ENCODE data around the gene KLHL15.
"Not testable (repeated sequence)": the region's sequence is repeated elsewhere in the genome, so short reads cannot be mapped to it uniquely, and the experiment has no call there.

KLHL15 gene

DNA sequence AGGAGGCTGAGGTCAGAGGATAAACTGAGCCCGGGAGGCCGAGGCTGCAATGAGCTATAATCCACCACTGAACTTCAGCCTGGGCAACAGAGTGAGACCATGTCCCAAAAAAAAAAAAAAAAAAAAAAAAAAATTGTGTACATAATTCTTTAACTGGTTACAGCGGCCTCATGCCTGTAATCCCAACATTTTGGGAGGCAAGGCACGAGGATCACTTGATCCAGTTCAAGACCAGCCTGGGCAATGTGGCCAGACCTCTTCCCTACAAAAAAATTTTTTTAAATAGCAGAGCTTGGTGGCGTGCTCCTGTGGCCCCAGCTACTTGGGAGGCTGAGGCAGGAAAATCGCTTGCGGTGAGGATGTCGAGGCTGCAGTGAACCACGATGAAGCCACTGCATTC lies 9.3 kb downstream of the KLHL15 start:
- no peak for DNase-seq (ENCODE audit: low read depth, low spot score)

DNA sequence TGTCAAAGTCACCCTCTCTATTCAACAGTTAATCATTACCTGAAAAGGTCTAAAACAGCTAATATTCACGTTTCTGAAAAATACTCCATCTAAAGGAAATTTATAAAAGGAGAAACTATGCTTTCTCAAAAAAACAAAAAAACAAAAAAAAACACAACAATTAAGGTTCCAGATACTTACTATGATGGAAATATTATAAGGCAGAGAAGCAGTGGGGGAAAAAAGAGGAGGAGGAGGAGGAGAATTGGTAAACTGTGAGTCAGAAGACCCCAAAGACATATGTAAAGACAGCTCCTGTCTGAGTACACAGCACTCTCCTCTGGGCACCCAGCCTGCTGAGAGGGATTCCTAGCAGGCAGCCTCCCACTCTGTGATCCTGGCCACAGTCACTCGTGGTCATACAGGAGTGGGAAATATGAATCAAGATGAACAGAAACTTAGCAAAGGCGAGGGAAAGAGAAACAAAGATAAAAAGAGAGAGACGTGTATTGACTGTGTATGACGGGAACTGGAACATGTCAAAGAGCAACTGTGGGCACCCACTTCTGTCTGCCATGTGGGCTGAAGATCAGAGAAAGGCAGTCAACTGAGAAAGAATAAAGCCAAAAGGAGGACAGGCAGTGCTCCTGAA lies 12.5 kb downstream of the KLHL15 start:
- peak; percentile 5 for DNase-seq (ENCODE audit: low read depth, low spot score)

DNA sequence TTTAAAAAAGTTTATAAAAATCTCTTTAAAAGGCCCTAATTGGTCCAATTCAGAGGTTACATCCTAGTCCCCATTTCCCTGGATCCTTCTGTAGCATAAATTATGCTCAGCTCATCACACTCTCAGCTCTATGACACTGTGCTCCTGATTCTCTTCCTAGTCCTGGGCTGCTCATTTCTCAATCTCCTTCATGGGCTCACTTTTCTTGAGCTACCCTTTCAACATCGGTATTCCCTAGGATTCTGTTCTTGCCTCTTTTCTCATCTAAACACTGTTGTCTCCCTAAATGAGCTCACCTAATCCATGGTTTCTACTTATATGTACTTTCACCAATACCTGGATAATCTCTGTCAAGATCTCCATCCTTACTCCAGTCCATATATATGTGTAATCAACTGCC lies 14.7 kb downstream of the KLHL15 start:
- DNase-seq (ENCODE audit: low read depth, low spot score), result no peak

DNA sequence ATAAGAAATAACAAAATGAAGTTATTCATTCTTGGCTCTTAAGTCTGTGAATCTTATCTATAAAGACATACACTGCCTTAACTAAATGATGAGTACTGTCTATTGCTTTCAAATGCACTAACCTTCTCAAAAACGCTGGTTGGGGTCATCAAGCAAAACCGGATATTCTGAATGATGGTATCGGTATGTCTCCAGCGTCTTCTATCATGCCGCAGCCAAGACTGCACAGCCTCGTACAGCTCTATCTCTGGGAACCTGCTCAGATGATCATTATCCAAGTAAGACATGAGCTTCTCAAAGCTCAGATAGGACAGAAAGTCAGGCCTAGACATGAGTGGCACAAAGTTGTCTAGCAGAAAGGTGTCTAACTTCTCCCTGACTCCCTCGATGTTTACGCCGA lies 21.1 kb downstream of the KLHL15 start:
- DNase-seq (ENCODE audit: low read depth, low spot score), result no peak

DNA sequence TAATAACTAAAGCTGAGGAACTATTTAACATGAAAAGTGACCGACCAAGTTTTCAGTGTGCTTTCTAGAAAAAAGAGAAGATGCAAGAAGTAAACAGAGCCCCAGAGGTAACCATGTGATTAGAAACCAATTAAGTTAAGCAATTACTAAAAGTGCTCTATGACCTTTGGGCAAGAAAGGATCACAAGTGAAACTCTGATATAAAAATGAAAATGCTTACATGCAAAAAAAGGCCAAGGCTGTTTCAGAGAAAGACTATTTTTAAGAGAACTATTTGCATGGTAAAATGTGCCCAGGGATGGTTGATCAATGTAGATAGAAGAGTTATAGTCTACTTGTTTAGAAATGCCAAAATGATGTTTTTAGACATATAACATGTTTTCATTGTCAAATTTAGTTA lies 22.0 kb downstream of the KLHL15 start:
- no peak for DNase-seq (ENCODE audit: low read depth, low spot score)

DNA sequence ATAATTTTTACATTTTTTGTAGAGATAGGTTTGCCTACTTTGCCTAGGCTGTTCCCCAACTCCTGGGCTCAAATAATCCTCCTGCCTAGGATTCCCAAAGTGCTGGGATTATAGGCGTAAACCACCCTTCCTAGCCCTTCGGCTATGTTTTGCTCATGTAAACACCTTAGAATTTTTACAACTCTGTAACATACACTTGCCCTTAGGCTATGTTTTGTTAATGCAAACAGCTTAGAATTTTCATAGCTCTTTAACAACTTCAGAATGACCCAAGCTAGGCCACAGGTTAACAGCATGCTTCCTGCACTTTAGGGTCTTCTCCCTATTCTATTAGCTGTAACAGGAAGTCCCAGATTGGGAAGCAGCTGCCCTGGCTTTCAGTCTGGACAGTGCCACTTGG lies 24.2 kb downstream of the KLHL15 start:
- no peak for DNase-seq (ENCODE audit: low read depth, low spot score)

DNA sequence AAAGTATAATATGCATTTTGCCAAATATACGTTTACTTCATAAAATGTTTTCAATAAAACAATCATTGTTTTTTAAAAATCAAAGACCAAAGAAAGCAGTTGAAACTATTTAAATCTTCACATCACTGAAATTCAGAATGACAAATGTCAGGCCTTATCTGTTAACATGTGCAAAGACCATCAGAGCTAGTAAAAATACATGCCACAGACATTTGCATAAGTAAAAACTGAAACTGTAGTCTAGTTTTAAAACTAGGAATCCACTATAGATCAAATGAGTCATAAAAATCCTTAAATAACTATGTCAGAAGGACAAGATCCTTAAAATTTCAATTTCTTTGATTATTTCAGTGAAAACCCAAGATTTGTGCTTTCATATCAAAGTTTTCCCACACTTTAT lies 24.8 kb downstream of the KLHL15 start:
- DNase-seq (ENCODE audit: low read depth, low spot score), result no peak

DNA sequence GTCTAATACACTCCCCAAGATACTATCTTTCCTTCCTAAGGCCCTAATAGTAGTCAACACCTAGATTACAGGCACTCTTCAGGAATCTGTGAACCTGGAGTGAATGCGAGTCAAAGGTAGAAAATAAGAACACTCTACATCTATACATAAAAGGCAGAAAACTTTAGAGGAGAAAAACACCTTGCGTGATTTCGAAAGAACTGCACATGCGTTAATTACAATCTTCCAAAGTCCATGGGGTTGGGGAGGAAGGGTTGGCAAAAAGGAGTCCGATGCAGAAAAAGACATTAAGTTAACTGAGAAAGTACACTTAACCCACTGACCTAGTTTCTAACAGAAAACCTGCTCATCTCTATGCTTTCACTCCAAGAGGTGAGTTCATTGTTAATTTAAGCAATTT lies 27.3 kb downstream of the KLHL15 start:
- no peak for DNase-seq (ENCODE audit: low read depth, low spot score)

DNA sequence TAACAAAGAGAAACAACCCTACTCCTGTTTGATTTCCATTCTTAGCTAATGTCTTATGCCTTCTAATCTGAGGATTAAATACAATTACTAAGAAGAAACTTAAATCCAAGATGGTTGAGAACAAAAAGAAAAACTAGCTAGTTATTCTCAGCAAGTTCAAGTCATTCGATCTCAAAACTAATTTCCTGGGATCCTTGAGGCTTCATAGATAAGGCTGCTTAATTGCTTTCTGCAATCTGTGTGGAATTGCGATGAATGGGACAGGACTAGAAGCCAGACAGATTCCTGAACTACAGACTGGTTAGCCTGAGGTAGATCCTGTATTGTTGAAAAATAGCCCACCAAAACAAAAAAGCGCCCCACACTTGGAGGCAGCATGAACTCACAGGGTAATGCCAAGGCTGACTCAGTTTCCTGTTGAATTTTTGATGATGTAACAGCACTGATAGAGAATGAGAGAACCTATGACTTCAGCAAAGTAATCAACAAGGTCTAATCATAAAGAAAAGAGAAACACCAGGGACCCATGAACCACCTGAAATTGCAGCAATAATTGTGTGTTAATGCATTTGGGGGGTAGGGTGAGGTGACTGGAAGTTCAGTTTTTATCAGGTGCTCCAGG lies 33.9 kb downstream of the KLHL15 start:
- no peak for DNase-seq (ENCODE audit: low read depth, low spot score)

DNA sequence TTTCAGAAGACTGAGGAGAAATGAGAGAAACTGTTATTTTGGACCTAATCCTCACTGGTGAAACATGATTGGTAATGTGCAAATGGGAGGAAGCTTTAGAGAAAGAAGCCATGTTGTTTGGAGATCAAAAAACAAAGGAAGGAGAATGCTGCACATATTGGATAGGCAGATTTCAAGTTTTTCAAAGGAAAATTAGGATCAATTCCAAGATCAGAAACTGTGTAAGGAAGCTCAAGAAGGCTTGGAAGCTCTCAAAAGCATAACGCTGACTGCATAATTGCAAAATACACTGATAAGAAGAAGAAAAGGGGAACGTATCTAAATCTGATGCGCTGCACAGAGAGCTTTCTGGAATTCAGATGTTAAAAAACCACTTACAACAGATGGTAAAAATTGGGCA lies 34.6 kb downstream of the KLHL15 start:
- DNase-seq (ENCODE audit: low read depth, low spot score), result no peak

DNA sequence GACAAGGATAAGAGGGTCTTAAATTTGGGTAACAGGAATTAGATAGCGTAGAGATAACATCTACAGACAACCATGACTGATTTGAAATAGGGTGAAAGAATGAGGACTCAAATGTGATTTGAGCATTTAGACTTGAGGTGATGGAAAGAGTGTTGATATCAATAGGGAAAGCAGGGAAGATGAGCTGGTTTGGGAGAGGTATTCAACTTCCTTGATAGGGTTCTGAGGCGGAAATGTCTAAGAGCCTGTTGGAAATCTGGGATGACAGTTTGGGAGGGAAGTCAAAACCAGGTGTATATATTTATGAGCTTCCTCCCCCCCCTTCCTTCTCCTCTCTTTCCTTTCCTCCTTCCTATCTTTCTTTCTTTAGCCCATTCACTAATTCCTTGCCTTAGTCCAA lies 36.5 kb downstream of the KLHL15 start:
- no peak for DNase-seq (ENCODE audit: low read depth, low spot score)

DNA sequence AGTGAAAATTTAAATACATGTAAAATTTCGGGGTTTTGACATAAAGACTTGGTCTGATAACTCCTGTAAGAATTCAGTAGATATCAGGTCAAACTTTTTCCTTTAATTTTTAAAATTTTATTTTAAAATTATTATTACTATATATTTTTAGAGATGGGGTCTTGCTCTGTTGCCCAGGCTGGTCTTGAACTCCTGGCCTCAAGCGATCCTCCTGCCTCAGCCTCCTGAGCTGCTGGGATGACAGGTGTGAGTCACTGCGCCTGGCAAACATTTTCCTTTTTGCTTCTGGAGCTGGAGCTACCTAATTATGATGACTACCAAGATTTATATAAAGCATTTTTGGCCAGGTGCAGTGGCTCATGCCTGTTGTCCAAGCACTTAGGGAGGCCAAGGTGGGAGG lies 37.3 kb downstream of the KLHL15 start:
- DNase-seq (ENCODE audit: low read depth, low spot score), result no peak

DNA sequence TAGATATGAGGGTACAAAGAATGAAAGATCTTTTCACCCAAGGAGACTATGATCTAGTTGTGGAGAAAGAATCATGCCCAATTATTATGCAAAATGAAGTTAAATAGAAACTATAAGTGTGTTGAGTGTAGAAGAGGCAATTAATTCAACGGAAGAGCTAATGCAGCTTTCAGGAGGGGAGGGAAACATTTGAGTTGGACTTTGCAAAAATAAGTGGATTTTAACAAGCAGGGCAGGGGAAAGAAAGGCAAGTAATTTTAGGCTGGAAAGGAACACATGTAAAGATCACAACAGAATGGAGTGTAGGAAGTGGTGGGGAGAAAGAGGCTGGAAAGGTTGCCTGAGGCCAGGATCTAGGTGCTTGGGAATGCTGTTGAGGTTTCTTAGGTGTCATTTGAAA lies 44.1 kb downstream of the KLHL15 start:
- no peak for DNase-seq (ENCODE audit: low read depth, low spot score)

DNA sequence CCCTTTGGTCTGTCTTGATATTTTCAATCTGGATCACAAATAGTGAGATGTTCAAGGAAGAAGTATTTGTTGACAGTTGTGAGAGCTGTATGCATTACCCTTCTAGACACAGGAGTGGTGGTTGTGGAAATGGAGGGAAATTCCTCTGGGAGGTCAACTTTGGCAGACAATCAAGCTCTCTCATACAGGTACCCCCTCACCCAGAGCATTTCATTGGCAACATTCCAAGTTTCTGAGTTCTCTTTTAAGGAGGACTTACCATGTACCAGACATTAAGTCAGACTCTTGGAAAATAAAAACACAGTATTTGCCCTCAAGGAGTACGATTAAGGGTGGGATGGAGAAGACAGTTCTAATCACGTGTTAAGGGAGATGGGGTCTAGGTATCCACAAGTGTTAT lies 45.3 kb downstream of the KLHL15 start:
- no peak for DNase-seq (ENCODE audit: low read depth, low spot score)

DNA sequence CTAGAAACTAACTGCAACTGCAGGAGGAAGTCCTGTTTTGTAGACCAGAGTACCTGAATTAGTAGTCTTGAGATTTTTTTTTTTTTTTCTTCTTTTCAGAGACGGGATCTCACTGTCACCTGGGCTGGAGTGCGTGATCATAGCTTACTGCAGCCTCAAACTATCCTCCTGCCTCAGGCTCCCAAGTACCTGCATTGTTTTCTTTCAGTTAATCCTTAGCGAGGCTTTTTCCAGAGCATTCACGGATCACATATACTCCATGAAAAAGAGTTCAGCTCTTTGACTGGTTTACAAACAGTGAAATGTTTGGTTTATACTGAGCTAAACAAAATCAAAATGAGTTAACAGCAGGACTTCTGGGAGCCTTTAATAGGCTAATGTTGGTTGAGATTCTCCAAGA lies 45.8 kb downstream of the KLHL15 start:
- DNase-seq (ENCODE audit: low read depth, low spot score), result no peak

DNA sequence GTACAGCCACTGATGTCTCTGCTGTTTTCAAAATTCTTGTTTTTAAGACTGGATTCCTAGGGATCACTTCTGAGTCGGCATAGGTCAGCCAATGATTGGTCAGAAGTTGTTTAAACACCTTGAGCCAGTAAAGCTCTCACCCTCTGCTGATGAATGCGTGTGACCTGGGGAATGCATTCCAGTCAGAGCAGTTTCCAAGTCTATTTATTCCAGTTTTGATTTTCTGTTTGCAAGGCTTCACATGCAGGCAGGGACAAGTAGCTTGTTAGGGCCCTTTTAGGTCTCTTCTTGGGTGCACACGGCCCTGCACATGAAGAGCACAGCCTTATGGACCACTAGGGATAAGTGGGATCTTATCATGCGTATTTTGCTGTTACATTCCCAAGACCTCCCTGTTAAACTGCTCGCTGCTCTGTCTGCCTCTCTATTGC lies 47.0 kb downstream of the KLHL15 start:
- DNase-seq (ENCODE audit: low read depth, low spot score), result no peak

DNA sequence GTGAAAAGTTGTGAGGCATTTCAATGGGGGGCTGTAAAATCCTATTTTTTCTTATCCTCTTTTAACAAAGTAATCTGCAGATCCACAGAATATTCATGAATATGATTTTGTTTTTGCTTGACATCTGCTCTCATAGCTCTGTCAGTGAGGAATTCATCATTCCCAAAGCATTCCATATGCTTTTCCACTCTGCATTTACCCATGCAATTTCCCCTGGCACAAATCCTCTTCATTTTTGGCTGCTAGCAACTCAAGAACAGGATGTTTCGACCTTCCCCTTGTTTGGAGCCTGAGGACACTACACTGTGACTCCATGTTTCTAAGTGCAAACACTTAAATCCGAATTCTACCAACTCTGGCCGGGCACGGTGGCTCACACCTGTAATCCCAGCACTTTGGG lies 48.5 kb downstream of the KLHL15 start:
- no peak for DNase-seq (ENCODE audit: low read depth, low spot score)

DNA sequence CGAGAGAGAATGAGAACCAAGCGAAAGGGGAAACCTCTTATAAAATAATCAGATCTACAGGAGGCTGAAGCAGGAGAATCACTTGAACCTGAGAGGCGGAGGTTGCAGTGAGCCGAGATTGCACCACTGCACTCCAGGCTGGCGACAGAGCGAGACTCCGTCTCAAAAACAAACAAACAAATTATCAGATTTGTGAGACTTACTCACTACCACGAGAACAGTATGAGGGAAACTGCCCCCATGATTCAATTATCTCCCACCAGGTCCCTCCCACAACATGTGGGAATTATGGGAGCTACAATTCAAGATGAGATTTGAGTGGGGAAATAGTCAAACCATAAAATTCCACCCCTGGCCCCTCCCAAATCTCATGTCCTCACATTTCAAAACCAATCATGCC lies 61.4 kb downstream of the KLHL15 start:
- DNase-seq (ENCODE audit: low read depth, low spot score), result not testable (repeated sequence)

DNA sequence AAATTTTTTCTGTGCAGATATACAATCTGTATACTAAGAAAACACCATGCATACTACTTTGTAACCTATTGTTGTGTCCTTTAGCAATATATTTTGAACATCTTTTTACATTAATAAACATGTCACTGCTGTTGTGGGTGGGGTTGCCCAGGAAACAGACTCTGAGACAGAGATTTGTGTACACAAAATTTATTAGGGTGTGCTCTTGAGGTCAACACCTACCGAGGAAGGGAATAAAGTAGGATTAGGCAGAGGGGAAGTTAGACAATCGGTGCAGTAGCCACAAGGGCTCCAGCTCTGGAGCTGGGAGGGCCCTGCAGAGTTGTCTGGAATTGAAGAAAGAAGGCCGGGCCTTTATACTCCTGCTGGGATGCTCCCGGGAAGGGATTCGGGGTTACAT lies 62.8 kb downstream of the KLHL15 start:
- no peak for DNase-seq (ENCODE audit: low read depth, low spot score)

DNA sequence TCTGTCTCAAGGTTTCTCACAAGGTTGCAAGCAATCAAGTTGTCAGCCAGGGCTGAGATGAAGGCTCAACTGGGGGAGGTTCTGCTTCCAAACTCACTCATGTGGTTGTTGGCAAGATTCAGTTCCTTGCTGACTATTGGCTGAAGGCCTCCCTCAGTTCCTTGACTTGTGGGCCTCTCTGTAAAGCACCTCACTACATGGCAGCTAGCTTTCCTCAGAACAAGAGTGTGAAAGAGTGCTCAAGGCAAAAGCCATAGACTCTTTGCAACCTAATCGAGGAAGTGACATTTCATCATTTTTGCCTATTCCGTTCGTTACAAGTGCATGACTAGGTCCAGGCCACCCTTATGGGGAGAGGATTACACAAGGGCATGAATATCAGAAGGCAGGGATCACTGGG lies 67.2 kb downstream of the KLHL15 start:
- no peak for DNase-seq (ENCODE audit: low read depth, low spot score)

DNA sequence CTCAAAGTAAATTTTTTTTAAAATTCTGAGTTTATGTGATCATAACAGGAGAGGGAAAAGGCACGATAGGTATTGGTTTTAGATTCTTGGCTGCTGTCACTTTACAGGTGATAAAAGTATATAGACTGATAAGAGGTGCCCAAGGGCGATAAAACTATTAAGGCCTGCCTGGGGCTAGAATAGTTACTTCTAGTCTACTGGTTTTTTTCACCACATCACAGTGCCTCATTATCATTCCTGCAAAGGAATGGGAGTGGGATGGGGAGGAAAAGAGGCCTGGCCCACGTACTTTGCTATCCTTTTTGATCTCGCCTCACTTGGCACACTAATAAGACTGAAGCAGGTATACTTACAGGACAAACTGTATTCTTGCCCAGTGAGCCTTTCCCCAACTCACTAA lies 72.6 kb downstream of the KLHL15 start:
- DNase-seq (ENCODE audit: low read depth, low spot score), result no peak

DNA sequence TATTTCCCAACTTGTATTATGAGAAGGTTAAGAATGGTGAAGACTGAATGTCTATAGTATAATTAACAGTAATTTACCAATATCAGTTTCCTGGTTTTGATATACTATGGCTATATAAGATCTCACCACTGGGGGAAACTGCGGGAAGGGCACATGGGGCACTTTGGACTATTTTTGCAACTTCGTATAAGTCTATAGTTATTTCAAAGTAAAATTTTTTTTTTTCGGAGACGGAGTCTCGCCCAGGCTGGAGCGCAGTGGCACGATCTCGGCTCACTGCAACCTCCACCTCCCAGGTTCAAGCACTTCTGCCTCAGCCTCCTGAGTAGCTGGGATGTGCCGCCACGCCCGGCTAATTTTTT lies 73.1 kb downstream of the KLHL15 start:
- no peak for DNase-seq (ENCODE audit: low read depth, low spot score)

DNA sequence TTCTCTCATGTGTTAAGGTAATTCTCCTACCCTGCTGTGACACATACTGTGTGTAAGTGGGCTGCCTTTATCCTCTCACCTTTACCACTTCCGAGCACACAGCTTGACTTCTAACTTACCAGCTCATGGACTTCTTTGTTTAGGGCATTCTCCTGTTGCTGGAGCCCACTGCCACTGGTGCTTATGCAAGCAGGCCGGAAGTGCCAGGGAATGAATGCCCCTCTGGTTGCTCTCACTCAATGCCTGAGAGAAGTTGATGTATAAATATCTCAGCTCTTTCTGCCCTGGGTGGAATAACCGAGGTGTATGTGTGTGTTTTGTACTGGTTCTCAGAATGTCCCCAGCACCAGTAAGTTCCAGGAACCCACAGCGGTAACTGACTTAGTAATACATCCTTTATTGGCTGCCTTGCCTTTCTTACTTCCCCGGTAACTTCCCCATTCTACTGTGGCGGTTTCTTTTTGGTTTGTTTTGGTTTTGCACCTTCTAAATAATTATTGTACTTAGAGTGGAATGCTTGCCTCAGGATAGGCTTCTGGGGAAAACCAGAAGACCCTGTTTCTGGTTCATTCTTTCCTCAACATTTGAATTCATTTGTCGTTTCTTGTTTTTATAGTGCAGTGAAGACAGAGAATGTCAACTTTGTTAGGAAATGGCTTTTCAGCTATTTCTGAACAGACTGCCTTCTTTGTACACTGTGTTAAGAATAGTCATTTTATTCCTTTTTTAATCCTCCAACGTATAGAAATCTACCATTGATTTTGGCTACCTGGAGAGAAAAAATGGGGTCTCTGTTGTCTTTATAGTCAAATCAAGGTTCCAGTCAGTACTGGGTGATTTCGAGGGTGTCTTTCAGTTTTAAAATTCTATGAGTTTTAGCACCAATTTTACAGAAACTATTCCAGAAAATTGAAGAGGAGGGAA lies 73.7 kb downstream of the KLHL15 start:
- DNase-seq (ENCODE audit: low read depth, low spot score), result no peak

Measured in activated naive CD8-positive, alpha-beta T cell treated with anti-CD3 and anti-CD28 coated beads, Interleukin-2, amount 50 U/mL, for 16 hours (primary cell).